Astrocyte of the cerebellum (primary cell): ENCODE measurements around the gene IL1R1.
"Not testable (repeated sequence)": the region's sequence is repeated elsewhere in the genome, so short reads cannot be mapped to it uniquely, and the experiment has no call there.

Experiments used
- DNase-seq: peaks from one replicate; pipeline ENCODE4 v3.0.0-alpha.2; 2011; ENCODE audit warnings: low read depth
- H3K4me3 ChIP-seq: 2 replicates; pipeline ENCODE4 v1.5.1; 2011; ENCODE audit warnings: mild to moderate bottlenecking, low read depth, low read length, moderate library complexity
- CTCF ChIP-seq: IDR thresholded peaks from 2 replicates; pipeline ENCODE4 v1.5.1; 2012; ENCODE audit warnings: low read length, low read depth, moderate library complexity, mild to moderate bottlenecking; ENCODE audit errors: missing control alignments
- in situ Hi-C: cut with HindIII; loops from 2 replicates; pipeline ENCODE4 v1.10.0; 2017; ENCODE audit warnings: low sequenced_read_pairs

Gene IL1R1

GRCh38 chr2:102106133-102106556, 36.4 kb upstream of the IL1R1 start:
- in situ Hi-C loops, result no loop called here
- TF ChIP-seq CTCF, result no peak
- peak overlapping the region; percentile 49 for H3K4me3 ChIP-seq
- DNase-seq, result no peak

DNA sequence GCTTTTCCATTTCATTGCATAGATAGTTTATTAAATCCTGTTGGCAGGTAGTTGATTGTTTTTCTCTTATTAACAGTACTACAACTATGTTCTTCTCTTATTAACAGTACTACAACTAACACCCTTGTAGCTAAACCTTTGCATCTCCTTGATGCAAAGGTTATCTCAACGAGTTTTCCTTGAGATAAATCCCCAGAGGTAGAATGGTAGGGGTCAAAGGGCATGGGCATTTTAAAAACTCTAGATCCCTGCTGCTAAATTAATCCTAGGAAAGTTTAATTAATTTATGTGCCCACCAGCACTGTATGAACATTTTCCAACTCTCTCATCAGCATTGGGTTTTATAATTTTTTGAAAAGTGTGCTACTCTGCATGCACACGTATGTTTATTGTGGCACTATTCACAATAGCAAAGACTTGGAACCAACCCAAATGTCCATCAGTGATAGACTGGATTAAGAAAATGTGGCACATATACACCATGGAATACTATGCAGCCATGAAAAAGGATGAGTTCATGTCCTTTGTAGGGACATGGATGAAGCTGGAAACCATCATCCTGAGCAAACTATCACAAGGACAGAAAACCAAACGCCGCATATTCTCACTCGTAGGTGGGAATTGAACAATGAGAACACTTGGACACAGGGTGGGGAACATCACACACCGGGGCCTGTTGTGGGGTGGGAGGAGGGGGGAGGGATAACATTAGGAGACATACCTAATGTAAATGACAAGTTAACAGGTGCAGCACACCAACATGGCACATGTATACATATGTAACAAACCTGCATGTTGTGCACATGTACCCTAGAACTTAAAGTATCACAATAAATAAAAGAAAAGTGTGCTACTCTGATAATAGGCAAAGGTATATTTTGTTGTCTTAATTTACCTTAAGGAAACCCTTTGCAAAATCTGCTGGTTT, 35.5 kb upstream of the IL1R1 start:
- in situ Hi-C loops, DNase-seq: not testable (repeated sequence)
- H3K4me3 ChIP-seq, result peak overlapping the region; percentile 49

DNA sequence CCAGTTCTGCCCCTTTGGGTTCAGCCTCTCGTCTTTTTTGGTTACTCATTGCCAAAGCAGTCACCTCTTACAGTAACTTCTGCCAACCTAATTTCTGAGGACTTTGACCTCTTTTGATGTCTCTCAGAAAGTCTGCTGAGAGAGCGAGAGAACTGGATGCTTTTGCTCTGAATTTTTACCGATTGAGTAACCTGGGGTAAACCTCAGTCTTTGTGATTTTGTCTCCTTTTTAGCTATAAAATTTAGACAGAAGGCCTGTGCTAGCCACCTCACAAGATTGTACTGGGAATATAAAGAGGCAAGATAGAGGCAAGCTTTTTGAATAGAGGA, 34.8 kb upstream of the IL1R1 start:
- in situ Hi-C loops, result no loop called here
- DNase-seq, result no peak
- peak overlapping the region; percentile 25 for H3K4me3 ChIP-seq
- TF ChIP-seq CTCF, result no peak

GRCh38 chr2:102109016-102109415, 33.5 kb upstream of the IL1R1 start:
- in situ Hi-C loops, result no loop called here
- H3K4me3 ChIP-seq, result no peak overlapping the region
- no peak for DNase-seq
- no peak for TF ChIP-seq CTCF

GRCh38 chr2:102110171-102110570, 32.4 kb upstream of the IL1R1 start:
- no peak for TF ChIP-seq CTCF
- H3K4me3 ChIP-seq, result no peak overlapping the region
- no peak for DNase-seq
- in situ Hi-C loops, result no loop called here

DNA sequence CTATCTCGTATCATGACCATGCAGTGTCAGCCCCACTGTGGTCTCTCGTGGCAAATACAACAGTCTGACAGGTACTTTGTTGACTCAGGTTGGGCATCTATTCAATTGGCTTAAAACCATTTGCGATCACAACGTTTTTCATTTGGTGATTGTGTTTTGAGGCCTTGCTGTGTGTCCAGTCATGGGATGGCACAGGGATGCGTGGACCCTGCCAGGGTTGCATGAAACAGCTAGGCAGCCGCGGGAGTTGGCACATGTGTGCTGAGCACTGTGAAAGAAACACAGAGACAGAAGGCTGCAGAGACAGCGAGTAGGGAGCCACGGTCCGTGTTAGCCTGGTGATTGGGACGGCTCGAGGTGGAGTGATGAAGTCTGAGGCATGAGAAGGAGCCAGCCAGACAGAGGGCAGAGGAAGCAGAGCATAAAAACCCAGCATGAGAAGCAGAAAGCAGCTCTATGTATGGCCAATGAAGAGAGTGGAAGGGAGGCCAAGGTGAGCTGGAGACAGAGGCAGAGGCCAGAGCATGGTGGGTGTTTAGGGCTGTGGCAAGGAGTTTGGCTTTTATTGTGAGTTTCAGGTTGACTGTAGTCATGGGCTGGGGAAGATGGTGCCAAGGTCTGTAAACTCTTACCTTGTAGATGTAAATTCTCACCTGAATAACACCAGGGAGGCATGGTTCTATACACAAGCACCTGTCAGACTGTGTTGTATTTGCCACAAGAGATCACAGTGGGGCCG, 31.8 kb upstream of the IL1R1 start:
- DNase-seq, result no peak
- TF ChIP-seq CTCF, result no peak
- H3K4me3 ChIP-seq, result no peak overlapping the region
- in situ Hi-C loops, result no loop called here

GRCh38 chr2:102111823-102112222, 30.7 kb upstream of the IL1R1 start:
- no peak for TF ChIP-seq CTCF
- no peak for DNase-seq
- in situ Hi-C loops, result no loop called here
- H3K4me3 ChIP-seq, result no peak overlapping the region
